Stimulated activated CD4-positive, alpha-beta T cell treated with anti-CD3 and anti-CD28 coated beads, Interleukin-1b, Interleukin-23, amount 100 ng/mL, for 24 hours (primary cell): ENCODE measurements around the gene IGLON5.

ENCODE experiments used
- DNase-seq, 4 experiments: peaks; one replicate each; pipeline ENCODE4 v3.0.0-alpha.2; 2020; ENCODE audit warnings: low read depth in 4 of 4, low spot score in 1 of 4

Gene IGLON5

GRCh38 chr19:51337861-51338562 is 26.6 kb downstream of the IGLON5 start:
- no peak for DNase-seq

- DNase-seq: peak; percentile 75 to 88 (median 82)
These were observed 27.3 kb downstream of the IGLON5 start for GRCh38 chr19:51338563-51339312.

GRCh38 chr19:51339313-51339686 is 27.9 kb downstream of the IGLON5 start:
- DNase-seq: peak in 1 of 4 experiments; percentile 14

GRCh38 chr19:51339687-51340656 is 28.5 kb downstream of the IGLON5 start:
- peak; percentile 83 to 97 (median 94) for DNase-seq

- DNase-seq: no peak
These were observed 29.6 kb downstream of the IGLON5 start for GRCh38 chr19:51341066-51341465.

GRCh38 chr19:51341976-51342580 is 30.6 kb downstream of the IGLON5 start, which contains the start of gene VSIG10L:
Gene VSIG10L, minus strand, starts transcription at chr19:51342139. Its CDS starts 15 bp downstream, at chr19:51342124.
- DNase-seq: no peak

- DNase-seq: no peak
These were observed 31.5 kb downstream of the IGLON5 start for GRCh38 chr19:51342631-51343569.

- DNase-seq: no peak
These were observed 33.7 kb downstream of the IGLON5 start for GRCh38 chr19:51345076-51345620.

GRCh38 chr19:51346742-51347141 is 35.3 kb downstream of the IGLON5 start:
- DNase-seq: no peak

GRCh38 chr19:51347209-51347928 is 35.9 kb downstream of the IGLON5 start:
- DNase-seq: no peak

- DNase-seq: no peak
These were observed 40.0 kb downstream of the IGLON5 start for GRCh38 chr19:51351266-51351990.

GRCh38 chr19:51352783-51353360 is 41.4 kb downstream of the IGLON5 start:
- DNase-seq: no peak

- DNase-seq: no peak
These were observed 42.8 kb downstream of the IGLON5 start for GRCh38 chr19:51354103-51354741.

GRCh38 chr19:51354742-51355148 is 43.3 kb downstream of the IGLON5 start:
- no peak for DNase-seq

- no peak for DNase-seq
These were observed 44.8 kb downstream of the IGLON5 start for GRCh38 chr19:51356159-51356801.

- DNase-seq: no peak
These were observed 46.5 kb downstream of the IGLON5 start for GRCh38 chr19:51357952-51358351.

- DNase-seq: no peak
These were observed 47.9 kb downstream of the IGLON5 start for GRCh38 chr19:51359294-51359693.
